ENCODE data around the gene DUSP7.

The DUSP7 gene

DNA sequence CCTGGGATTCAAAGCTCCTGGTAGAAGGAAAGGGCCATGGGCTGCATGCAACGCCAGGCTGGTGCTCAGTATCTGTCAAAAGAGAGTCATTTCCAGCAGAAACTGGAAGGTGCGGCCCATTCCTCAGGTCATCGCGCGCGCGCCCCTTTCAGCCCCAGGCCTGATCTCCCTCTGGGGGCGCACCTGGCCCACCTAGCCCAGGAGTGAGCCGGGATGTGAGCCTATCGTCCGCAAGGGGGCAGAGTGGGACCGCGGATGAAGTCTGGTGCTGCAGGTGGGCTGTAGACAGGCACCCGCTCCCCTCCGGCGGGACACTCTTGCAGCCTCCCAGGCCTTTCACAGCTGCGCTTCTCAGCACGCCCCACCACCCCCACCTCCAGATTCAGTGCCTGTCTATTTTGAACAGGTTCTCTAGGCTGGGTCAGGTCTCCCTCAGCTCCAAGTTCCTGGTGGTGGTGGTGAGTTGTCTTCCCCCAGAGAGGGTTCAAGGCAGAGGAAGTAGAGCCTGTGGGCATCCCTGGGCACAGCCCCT, 54.9 kb downstream of the DUSP7 start:
- peak; percentile 92 for DNase-seq (ENCODE audit: low spot score)
- in situ Hi-C loops (cut with MboI; ENCODE audit: low pct_unique_long_range_greater_than_20kb, low sequenced_read_pairs, unreplicated experiment): loop anchor here (5.0 kb wide), 1 partner anchor 141 kb away; no protein-coding TSS in a partner anchor
- TF ChIP-seq, protein P1, sequence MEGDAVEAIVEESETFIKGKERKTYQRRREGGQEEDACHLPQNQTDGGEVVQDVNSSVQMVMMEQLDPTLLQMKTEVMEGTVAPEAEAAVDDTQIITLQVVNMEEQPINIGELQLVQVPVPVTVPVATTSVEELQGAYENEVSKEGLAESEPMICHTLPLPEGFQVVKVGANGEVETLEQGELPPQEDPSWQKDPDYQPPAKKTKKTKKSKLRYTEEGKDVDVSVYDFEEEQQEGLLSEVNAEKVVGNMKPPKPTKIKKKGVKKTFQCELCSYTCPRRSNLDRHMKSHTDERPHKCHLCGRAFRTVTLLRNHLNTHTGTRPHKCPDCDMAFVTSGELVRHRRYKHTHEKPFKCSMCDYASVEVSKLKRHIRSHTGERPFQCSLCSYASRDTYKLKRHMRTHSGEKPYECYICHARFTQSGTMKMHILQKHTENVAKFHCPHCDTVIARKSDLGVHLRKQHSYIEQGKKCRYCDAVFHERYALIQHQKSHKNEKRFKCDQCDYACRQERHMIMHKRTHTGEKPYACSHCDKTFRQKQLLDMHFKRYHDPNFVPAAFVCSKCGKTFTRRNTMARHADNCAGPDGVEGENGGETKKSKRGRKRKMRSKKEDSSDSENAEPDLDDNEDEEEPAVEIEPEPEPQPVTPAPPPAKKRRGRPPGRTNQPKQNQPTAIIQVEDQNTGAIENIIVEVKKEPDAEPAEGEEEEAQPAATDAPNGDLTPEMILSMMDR (IDR thresholded peaks at IDR 0.05; ENCODE audit: extremely low read depth, insufficient read depth, missing control alignments): peak; percentile 99

DNA sequence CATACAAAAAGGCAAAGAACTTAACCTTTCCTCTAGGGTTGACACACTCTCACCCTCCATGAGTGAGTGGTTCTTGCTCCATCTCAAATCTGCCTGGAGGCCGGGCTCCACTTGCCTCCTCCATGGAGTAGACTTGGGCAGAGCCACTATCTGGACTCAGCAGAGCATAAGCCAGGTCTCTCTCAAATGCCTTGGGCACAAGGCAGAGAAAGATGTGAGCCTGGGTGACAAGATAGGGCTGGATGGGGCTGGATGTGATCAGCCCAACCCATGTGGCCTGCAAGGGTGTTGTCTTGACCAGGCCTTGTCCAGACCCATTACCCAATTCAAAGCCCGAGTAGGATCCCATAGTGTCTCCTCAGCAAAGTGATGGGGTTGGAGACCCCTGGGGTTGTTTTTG, 56.5 kb downstream of the DUSP7 start:
- TF ChIP-seq, protein P1 (IDR thresholded peaks at IDR 0.05; ENCODE audit: extremely low read depth, insufficient read depth, missing control alignments): no peak
- no peak for DNase-seq (ENCODE audit: low spot score)
- in situ Hi-C loops (cut with MboI; ENCODE audit: low pct_unique_long_range_greater_than_20kb, low sequenced_read_pairs, unreplicated experiment): loop anchor here (5.0 kb wide), 1 partner anchor 142 kb away; no protein-coding TSS in a partner anchor
